Gastrocnemius medialis (tissue), 4 donors: ENCODE measurements around the gene RPN2.

ENCODE experiments used
- CTCF ChIP-seq, 5 experiments: fragments of 450-650 bp in 3 of 5; fragments of 200-600 bp in 2 of 5; sonication (generic) in 2 of 5; IDR thresholded peaks in 4 of 5; conservative IDR thresholded peaks in 1 of 5; 1 replicate in 4 of 5; 2 replicates in 1 of 5; pipeline ENCODE4 v1.5.1; 2016 to 2019; ENCODE audit warnings: antibody characterized with exemption in 5 of 5, mild to moderate bottlenecking in 3 of 5, moderate library complexity in 3 of 5
- POLR2A ChIP-seq, 2 donors: fragments of 450-650 bp; IDR thresholded peaks; one replicate each; pipeline ENCODE4 v1.6.1; 2017; ENCODE audit warnings: antibody characterized with exemption in 2 of 2, mild to moderate bottlenecking in 2 of 2, moderate library complexity in 2 of 2

GRCh38 chr20:37235065-37235464 lies 55.9 kb downstream of the RPN2 start:
- TF ChIP-seq POLR2A (IDR thresholded peaks at IDR 0.05), result no peak
- no peak for TF ChIP-seq CTCF (IDR thresholded peaks at IDR 0.05 in 4 of 5, conservative IDR thresholded peaks at IDR 0.05 in 1 of 5)
